ENCODE results near the gene TNFSF15.
A peak's percentile ranks its signal among the peaks of the same experiment; 100 is the strongest.

TNFSF15 gene

GRCh38 chr9:114769624-114770023 lies 36.2 kb downstream of the TNFSF15 start:
- no peak for TF ChIP-seq CTCF (conservative IDR thresholded peaks at IDR 0.05; ENCODE audit: control insufficient read depth, insufficient read depth, low read depth, low read length)
- H3K4me3 ChIP-seq (ENCODE audit: control insufficient read depth, low read depth, low read length): no peak overlapping the region
- DNase-seq (ENCODE audit: low read depth): peak; percentile 41

GRCh38 chr9:114763220-114763619 lies 42.6 kb downstream of the TNFSF15 start:
- TF ChIP-seq CTCF (conservative IDR thresholded peaks at IDR 0.05; ENCODE audit: control insufficient read depth, insufficient read depth, low read depth, low read length): no peak
- DNase-seq (ENCODE audit: low read depth): no peak
- no peak overlapping the region for H3K4me3 ChIP-seq (ENCODE audit: control insufficient read depth, low read depth, low read length)

GRCh38 chr9:114761523-114761922 lies 44.3 kb downstream of the TNFSF15 start:
- no peak for DNase-seq (ENCODE audit: low read depth)
- no peak for TF ChIP-seq CTCF (conservative IDR thresholded peaks at IDR 0.05; ENCODE audit: control insufficient read depth, insufficient read depth, low read depth, low read length)

GRCh38 chr9:114759512-114760341 lies 46.1 kb downstream of the TNFSF15 start:
- no peak for TF ChIP-seq CTCF (conservative IDR thresholded peaks at IDR 0.05; ENCODE audit: control insufficient read depth, insufficient read depth, low read depth, low read length)
- DNase-seq (ENCODE audit: low read depth): no peak
- H3K4me3 ChIP-seq (ENCODE audit: control insufficient read depth, low read depth, low read length): no peak overlapping the region

More at GRCh38 chr9:114761523-114761922, 44.3 kb downstream of the TNFSF15 start:
- no peak overlapping the region for H3K4me3 ChIP-seq (ENCODE audit: control insufficient read depth, low read depth, low read length)

- TF ChIP-seq CTCF (conservative IDR thresholded peaks at IDR 0.05; ENCODE audit: control insufficient read depth, insufficient read depth, low read depth, low read length): no peak
- no peak overlapping the region for H3K4me3 ChIP-seq (ENCODE audit: control insufficient read depth, low read depth, low read length)
- DNase-seq (ENCODE audit: low read depth): no peak
Measured at GRCh38 chr9:114757984-114758383, 47.9 kb downstream of the TNFSF15 start.

- no peak for TF ChIP-seq CTCF (conservative IDR thresholded peaks at IDR 0.05; ENCODE audit: control insufficient read depth, insufficient read depth, low read depth, low read length)
- no peak for DNase-seq (ENCODE audit: low read depth)
- H3K4me3 ChIP-seq (ENCODE audit: control insufficient read depth, low read depth, low read length): no peak overlapping the region
Measured at GRCh38 chr9:114757395-114757794, 48.4 kb downstream of the TNFSF15 start.
